Tibial nerve (tissue), 4 donors: Measurements from ENCODE around the gene TSC1. TPM values are rescaled to one million over a fixed set of nuclear protein-coding genes. Genes with fewer than 3 reads are reported as not detected.
"Not testable (repeated sequence)": the region's sequence is repeated elsewhere in the genome, so short reads cannot be mapped to it uniquely, and the experiment has no call there.

Experiments used
- DNase-seq, 2 donors: peaks; one replicate each; pipeline ENCODE4 v3.0.0-alpha.2; 2019; ENCODE audit warnings: low spot score in 2 of 2
- H3K27ac ChIP-seq, 4 donors: fragments of 200-600 bp; sonication (generic) in 3 of 4; one replicate each; pipeline ENCODE4 v1.5.1; 2017 to 2019; ENCODE audit warnings: mild to moderate bottlenecking in 1 of 4
- H3K27me3 ChIP-seq, 2 donors: fragments of 200-600 bp; sonication (generic) in 1 of 2; one replicate each; pipeline versions ENCODE4 v1.5.1 to v1.6.0; 2017 to 2019
- H3K36me3 ChIP-seq, 3 donors: fragments of 200-600 bp; sonication (generic); one replicate each; pipeline ENCODE4 v1.5.1; 2018 to 2019
- H3K4me1 ChIP-seq, 4 donors: fragments of 200-600 bp; sonication (generic) in 3 of 4; one replicate each; pipeline ENCODE4 v1.5.1; 2017 to 2019
- H3K4me3 ChIP-seq, 4 donors: fragments of 200-600 bp; sonication (generic) in 3 of 4; one replicate each; pipeline ENCODE4 v1.5.1; 2017 to 2019; ENCODE audit warnings: mild to moderate bottlenecking in 1 of 4, moderate library complexity in 1 of 4
- H3K9me3 ChIP-seq, 4 donors: fragments of 200-600 bp; sonication (generic) in 3 of 4; one replicate each; pipeline ENCODE4 v1.5.1; 2017 to 2019
- EP300 ChIP-seq, 2 donors: sonication (generic); formaldehyde crosslinking; IDR thresholded peaks; one replicate each; pipeline ENCODE4 v1.6.1; 2017; ENCODE audit warnings: antibody characterized with exemption in 2 of 2, mild to moderate bottlenecking in 1 of 2
- POLR2A ChIP-seq, 2 donors: fragments of 450-650 bp; IDR thresholded peaks; one replicate each; pipeline ENCODE4 v1.6.1; 2017; ENCODE audit warnings: antibody characterized with exemption in 2 of 2, mild to moderate bottlenecking in 2 of 2, moderate library complexity in 2 of 2
- WGBS, 2 donors: methylation state at CpG; one replicate each; pipeline ENCODE4 v1.1.5; 2018; 5-methylcytosine and 5-hydroxymethylcytosine counted together
- total RNA-seq, 4 donors: library from RNA; depleted of rRNA; stranded (reverse); fragments of >200 nt; gene quantifications; one replicate each; pipeline ENCODE4 v1.1.0, GENCODE V29; 2016
- TF ChIP-seq, protein P1 (sequence below), 5 experiments: fragments of 200-600 bp in 3 of 5; fragments of 450-650 bp in 2 of 5; sonication (generic) in 3 of 5; IDR thresholded peaks; one replicate each; pipeline ENCODE4 v1.5.1; 2016 to 2019; ENCODE audit warnings: antibody characterized with exemption in 5 of 5, mild to moderate bottlenecking in 3 of 5, moderate library complexity in 2 of 5

TSC1 gene
- total RNA-seq, 4 donors from 2014 or later = 48.6 to 88.4 (median 68.9) TPM

DNA sequence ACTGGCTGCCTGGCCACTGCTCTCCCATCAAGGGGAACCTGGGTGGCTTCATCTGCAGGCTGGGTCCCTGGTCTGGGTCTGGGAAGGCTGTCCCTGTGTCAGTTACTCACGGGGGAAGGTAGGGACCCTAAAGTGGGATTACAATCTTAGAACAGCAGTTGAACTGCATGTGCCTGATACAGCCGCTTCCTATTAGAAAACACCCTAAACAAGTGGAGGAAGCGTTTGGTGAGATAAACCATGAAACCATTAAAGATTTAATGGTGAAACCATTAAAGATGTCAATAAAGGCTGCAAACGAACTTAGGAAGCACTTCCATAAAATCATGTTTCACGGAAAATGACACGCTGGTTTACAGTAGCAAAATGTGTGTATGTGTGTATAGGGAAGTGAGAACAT lies 31.5 kb upstream of the TSC1 start:
- no peak for DNase-seq
- Histone ChIP-seq H3K4me3 (no peak overlapping the region), H3K36me3 (no peaks in the 10 kb centered on the region), H3K4me1 (peaks cover 0 to 20% (median 2%) of the 10 kb centered on the region in 4 donors), H3K27me3 (peaks cover 0 to 35% of the 10 kb centered on the region in 2 donors), H3K27ac (no peak overlapping the region), H3K9me3 (no peaks in the 10 kb centered on the region)
- no peak for TF ChIP-seq POLR2A (IDR thresholded peaks at IDR 0.05)
- TF ChIP-seq EP300 (IDR thresholded peaks at IDR 0.05) = no peak
- TF ChIP-seq, protein P1, sequence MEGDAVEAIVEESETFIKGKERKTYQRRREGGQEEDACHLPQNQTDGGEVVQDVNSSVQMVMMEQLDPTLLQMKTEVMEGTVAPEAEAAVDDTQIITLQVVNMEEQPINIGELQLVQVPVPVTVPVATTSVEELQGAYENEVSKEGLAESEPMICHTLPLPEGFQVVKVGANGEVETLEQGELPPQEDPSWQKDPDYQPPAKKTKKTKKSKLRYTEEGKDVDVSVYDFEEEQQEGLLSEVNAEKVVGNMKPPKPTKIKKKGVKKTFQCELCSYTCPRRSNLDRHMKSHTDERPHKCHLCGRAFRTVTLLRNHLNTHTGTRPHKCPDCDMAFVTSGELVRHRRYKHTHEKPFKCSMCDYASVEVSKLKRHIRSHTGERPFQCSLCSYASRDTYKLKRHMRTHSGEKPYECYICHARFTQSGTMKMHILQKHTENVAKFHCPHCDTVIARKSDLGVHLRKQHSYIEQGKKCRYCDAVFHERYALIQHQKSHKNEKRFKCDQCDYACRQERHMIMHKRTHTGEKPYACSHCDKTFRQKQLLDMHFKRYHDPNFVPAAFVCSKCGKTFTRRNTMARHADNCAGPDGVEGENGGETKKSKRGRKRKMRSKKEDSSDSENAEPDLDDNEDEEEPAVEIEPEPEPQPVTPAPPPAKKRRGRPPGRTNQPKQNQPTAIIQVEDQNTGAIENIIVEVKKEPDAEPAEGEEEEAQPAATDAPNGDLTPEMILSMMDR (IDR thresholded peaks at IDR 0.05) = no peak
- WGBS, 2 donors = 39 to 47% methylated on average over 6 of the region's 6 CpGs

DNA sequence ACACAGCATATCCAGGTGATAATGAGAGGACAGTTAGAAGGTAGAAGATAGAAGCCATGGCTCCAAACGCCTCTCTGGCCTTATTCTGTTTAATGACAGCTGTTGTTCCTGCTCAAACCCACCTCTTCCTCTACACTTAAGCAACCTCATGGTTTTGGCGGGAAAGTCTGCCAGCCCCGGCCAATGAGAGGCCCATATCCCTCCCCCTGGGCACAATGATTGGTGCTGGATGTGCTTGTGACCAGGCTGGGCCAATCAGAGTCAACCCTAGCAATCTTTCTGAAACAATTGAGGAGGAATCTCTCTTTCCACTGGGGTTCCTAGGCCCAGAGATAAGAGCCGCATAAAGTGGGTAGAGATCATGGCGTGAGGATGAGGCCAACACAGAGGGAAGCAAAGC lies 29.3 kb upstream of the TSC1 start:
- Histone ChIP-seq H3K9me3 (no peaks in the 10 kb centered on the region), H3K36me3 (no peaks in the 10 kb centered on the region), H3K27ac (no peak overlapping the region), H3K4me1 (peaks cover 0 to 18% (median 2%) of the 10 kb centered on the region in 4 donors), H3K4me3 (no peak overlapping the region), H3K27me3 (peaks cover 0 to 20% of the 10 kb centered on the region in 2 donors)
- TF ChIP-seq POLR2A (IDR thresholded peaks at IDR 0.05) (no peak), EP300 (IDR thresholded peaks at IDR 0.05) (no peak)
- TF ChIP-seq, protein P1 (IDR thresholded peaks at IDR 0.05) = no peak
- WGBS, 2 donors = 90 to 94% methylated on average over 5 of the region's 5 CpGs
- DNase-seq = no peak

DNA sequence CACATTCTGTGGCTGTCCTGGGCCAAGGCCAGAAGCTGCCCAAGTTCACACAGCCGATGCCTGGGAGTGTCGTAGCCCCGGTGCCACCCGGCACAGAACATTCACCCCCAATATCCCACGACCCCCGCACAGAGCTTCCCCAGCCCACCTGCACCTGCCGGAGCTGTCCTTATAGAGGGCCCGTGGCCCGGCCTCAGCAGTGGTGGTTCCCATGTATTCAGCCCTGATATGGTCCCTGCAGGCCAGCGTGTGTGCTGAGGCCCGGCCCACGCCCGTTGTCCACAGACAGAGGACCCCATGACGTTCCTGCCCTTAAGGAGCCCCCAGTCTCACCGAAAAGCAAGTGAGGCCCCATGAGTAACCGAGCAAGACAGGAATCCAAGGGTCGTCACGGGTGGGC lies 28.8 kb upstream of the TSC1 start:
- H3K27me3 ChIP-seq = peaks cover 0 to 16% of the 10 kb centered on the region in 2 donors
- H3K27ac ChIP-seq = no peak overlapping the region
- 78 to 84% methylated on average over 16 to 17 of the region's 18 CpGs for WGBS, 2 donors
- H3K9me3 ChIP-seq = no peaks in the 10 kb centered on the region
- no peak for DNase-seq
- H3K4me3 ChIP-seq = no peak overlapping the region
- TF ChIP-seq POLR2A (IDR thresholded peaks at IDR 0.05) (no peak), EP300 (IDR thresholded peaks at IDR 0.05) (no peak)
- TF ChIP-seq, protein P1 (IDR thresholded peaks at IDR 0.05) = no peak
- H3K4me1 ChIP-seq = peaks cover 0 to 16% (median 2%) of the 10 kb centered on the region in 4 donors
- no peaks in the 10 kb centered on the region for H3K36me3 ChIP-seq

DNA sequence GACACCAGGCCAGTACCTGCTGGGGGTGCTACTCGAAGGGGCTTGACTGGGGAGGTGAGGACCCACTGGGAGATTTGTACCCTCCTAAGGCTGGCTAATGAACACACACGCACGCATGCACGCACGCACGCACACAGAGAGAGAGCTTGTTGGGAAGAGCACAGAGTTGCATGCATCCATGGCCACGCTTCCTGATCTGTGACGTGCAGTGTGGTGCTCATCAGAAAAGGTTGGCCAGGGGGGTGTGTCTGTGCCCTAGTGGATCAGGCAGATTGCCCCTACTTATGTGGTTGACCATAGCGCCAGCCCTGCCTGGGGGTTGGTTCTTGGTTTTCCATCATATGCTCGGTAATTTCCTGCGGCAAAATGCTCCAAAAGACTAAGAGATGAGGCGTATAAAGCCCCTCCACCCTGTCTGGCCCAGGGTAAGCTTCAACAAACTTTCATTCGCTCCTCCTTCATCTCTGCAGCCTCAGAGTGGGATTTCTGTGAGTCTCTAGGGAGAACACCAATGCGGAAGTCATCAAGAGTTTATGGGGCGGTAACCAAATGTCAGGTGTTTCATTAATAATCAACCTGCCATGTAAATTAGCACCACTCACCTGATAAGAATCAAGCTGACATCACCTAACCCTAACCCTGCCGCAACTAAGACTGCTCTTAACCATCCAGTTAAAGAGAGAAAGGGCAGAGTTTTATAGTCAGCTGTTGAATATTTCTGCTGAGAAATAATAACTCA lies 26.1 kb upstream of the TSC1 start:
- WGBS, 2 donors = 78 to 84% methylated on average over 16 of the region's 16 CpGs
- Histone ChIP-seq H3K36me3 (no peaks in the 10 kb centered on the region), H3K4me3 (no peak overlapping the region), H3K9me3 (no peaks in the 10 kb centered on the region), H3K4me1 (peaks cover 0 to 7% (median 0%) of the 10 kb centered on the region in 4 donors), H3K27me3 (peaks cover 0 to 8% of the 10 kb centered on the region in 2 donors), H3K27ac (no peak overlapping the region)
- TF ChIP-seq, protein P1 (IDR thresholded peaks at IDR 0.05) = no peak
- no peak for TF ChIP-seq POLR2A (IDR thresholded peaks at IDR 0.05)
- no peak for DNase-seq

DNA sequence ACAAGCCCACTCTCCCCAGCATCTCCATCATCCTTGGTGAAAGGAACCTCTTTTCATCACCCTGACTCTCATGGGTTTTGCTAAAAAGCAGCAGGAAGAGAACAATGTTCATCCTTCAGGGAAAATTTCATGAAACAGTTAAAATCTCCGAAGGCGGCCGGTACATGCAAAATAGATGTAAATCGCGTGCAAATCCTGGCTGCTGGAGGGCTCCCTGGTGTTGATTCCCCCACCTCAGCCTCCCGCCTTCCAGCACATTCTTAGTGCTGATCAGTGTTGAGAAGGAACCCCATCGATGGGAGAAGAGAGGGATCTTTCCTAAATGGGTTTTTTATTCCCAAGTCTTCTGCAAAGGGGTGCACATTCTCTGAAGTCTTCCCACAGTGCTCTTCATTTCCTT lies 25.4 kb upstream of the TSC1 start:
- WGBS, 2 donors = 27 to 49% methylated on average over 7 of the region's 7 CpGs
- Histone ChIP-seq H3K4me3 (no peak overlapping the region), H3K27me3 (peaks cover 0 to 8% of the 10 kb centered on the region in 2 donors), H3K36me3 (no peaks in the 10 kb centered on the region), H3K27ac (no peak overlapping the region), H3K9me3 (no peaks in the 10 kb centered on the region), H3K4me1 (peaks cover 0 to 7% (median 0%) of the 10 kb centered on the region in 4 donors)
- no peak for DNase-seq
- TF ChIP-seq, protein P1 (IDR thresholded peaks at IDR 0.05) = no peak
- TF ChIP-seq POLR2A (IDR thresholded peaks at IDR 0.05) (no peak), EP300 (IDR thresholded peaks at IDR 0.05) (no peak)

DNA sequence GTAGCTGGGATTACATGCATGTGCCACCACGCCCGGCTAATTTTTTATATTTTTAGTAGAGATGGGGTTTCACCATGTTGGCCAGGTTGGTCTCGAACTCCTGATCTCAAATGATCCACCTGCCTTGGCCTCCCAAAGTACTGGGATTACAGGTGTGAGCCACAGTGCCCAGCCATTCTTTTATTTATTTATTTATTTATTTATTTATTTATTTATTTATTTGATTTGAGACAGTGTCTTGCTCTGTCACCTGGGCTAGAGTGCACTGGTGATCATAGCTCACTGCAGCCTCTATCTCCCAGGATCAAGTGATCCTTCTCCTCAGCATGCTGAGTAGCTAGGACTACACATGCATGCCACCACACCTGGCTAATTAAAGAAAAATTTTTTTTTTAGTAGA lies 23.5 kb upstream of the TSC1 start:
- H3K27me3 ChIP-seq, H3K9me3 ChIP-seq: not testable (repeated sequence)
- 95 to 98% methylated on average over 3 of the region's 3 CpGs for WGBS, 2 donors

More for the DNA sequence above, 23.5 kb upstream of the TSC1 start:
- DNase-seq, H3K27ac ChIP-seq, H3K4me1 ChIP-seq, H3K36me3 ChIP-seq, H3K4me3 ChIP-seq: not testable (repeated sequence)
